HEK293 (cell line): Measurements from ENCODE around the gene RAB7B.

Experiments
- HOXA7 ChIP-seq: sonication (generic); formaldehyde crosslinking; IDR thresholded peaks from 2 replicates; pipeline ENCODE4 v1.8.1; 2022; ENCODE audit warnings: missing genetic modification reagents, borderline replicate concordance
- TCF7L2 ChIP-seq: IDR thresholded peaks from 2 replicates; pipeline ENCODE4 v1.6.1; 2011; ENCODE audit warnings: low read depth, mild to moderate bottlenecking, inconsistent platforms, low read length, moderate library complexity, borderline replicate concordance
- ZBTB7A ChIP-seq: fragments of 450-650 bp; formaldehyde crosslinking; IDR thresholded peaks from 2 replicates; pipeline ENCODE4 v1.5.1; 2016; ENCODE audit warnings: low read depth, missing biosample characterization, missing genetic modification characterization
- ZNF138 ChIP-seq: fragments of 450-650 bp; formaldehyde crosslinking; IDR thresholded peaks from 2 replicates; pipeline ENCODE4 v1.5.1; 2016; ENCODE audit warnings: missing biosample characterization, missing genetic modification characterization, borderline replicate concordance
- ZNF155 ChIP-seq: fragments of 450-650 bp; formaldehyde crosslinking; IDR thresholded peaks from 2 replicates; pipeline ENCODE4 v1.5.1; 2016; ENCODE audit warnings: missing biosample characterization, missing genetic modification characterization
- ZNF274 ChIP-seq, 2 experiments: fragments of 200-500 bp in 1 of 2; fragments of 450-650 bp in 1 of 2; sonication (Bioruptor generic) in 1 of 2; formaldehyde crosslinking in 1 of 2; IDR thresholded peaks; 2 replicates each; pipeline versions ENCODE4 v1.5.1 to v1.6.1; 2014 to 2016; ENCODE audit warnings: borderline replicate concordance in 1 of 2, inconsistent platforms in 1 of 2, low read length in 1 of 2, missing biosample characterization in 1 of 2, missing genetic modification characterization in 1 of 2
- ZNF701 ChIP-seq: fragments of 450-650 bp; formaldehyde crosslinking; IDR thresholded peaks from 2 replicates; pipeline ENCODE4 v1.5.1; 2016; ENCODE audit warnings: missing biosample characterization, missing genetic modification characterization
- TF ChIP-seq, protein P1 (sequence below): fragments of 450-650 bp; formaldehyde crosslinking; IDR thresholded peaks from 2 replicates; pipeline ENCODE4 v1.5.1; 2016; ENCODE audit warnings: missing biosample characterization, missing genetic modification characterization
- TF ChIP-seq, protein P2 (sequence below): fragments of 450-650 bp; formaldehyde crosslinking; IDR thresholded peaks from 2 replicates; pipeline ENCODE4 v1.5.1; 2016; ENCODE audit warnings: missing biosample characterization, missing genetic modification characterization, low read depth
- TF ChIP-seq, protein P3 (sequence below): fragments of 450-650 bp; formaldehyde crosslinking; IDR thresholded peaks from 2 replicates; pipeline ENCODE4 v1.5.1; 2016; ENCODE audit warnings: missing biosample characterization, missing genetic modification characterization, low read depth
- TF ChIP-seq, protein P4 (sequence below): fragments of 450-650 bp; formaldehyde crosslinking; IDR thresholded peaks from 2 replicates; pipeline ENCODE4 v1.5.1; 2016; ENCODE audit warnings: missing biosample characterization, missing genetic modification characterization

DNA sequence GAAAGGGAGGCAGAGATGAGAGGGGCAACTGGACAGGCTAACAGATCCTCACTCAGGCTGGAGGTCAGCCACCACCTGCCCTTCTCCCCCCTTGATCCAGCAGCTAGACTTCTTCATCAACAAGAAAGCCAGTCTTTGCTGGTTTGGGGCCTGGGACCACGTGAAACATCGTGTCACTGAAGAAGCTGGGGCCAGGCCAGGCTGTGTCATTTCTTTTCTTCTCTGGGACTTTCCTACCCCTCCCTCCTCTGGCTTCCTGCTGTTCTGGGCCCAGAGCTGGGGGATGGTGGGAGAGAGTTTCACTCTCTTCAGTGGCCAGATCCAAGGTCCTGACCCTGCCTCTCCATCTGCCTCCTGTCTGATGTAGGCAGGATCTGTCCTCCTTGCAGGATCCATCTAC lies 41.8 kb downstream of the RAB7B start:
- TF ChIP-seq, protein P1, sequence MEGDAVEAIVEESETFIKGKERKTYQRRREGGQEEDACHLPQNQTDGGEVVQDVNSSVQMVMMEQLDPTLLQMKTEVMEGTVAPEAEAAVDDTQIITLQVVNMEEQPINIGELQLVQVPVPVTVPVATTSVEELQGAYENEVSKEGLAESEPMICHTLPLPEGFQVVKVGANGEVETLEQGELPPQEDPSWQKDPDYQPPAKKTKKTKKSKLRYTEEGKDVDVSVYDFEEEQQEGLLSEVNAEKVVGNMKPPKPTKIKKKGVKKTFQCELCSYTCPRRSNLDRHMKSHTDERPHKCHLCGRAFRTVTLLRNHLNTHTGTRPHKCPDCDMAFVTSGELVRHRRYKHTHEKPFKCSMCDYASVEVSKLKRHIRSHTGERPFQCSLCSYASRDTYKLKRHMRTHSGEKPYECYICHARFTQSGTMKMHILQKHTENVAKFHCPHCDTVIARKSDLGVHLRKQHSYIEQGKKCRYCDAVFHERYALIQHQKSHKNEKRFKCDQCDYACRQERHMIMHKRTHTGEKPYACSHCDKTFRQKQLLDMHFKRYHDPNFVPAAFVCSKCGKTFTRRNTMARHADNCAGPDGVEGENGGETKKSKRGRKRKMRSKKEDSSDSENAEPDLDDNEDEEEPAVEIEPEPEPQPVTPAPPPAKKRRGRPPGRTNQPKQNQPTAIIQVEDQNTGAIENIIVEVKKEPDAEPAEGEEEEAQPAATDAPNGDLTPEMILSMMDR (tag by site-specific recombination) = no peak
- TF ChIP-seq ZNF701 (tag by site-specific recombination) = no peak
- TF ChIP-seq, protein P2, sequence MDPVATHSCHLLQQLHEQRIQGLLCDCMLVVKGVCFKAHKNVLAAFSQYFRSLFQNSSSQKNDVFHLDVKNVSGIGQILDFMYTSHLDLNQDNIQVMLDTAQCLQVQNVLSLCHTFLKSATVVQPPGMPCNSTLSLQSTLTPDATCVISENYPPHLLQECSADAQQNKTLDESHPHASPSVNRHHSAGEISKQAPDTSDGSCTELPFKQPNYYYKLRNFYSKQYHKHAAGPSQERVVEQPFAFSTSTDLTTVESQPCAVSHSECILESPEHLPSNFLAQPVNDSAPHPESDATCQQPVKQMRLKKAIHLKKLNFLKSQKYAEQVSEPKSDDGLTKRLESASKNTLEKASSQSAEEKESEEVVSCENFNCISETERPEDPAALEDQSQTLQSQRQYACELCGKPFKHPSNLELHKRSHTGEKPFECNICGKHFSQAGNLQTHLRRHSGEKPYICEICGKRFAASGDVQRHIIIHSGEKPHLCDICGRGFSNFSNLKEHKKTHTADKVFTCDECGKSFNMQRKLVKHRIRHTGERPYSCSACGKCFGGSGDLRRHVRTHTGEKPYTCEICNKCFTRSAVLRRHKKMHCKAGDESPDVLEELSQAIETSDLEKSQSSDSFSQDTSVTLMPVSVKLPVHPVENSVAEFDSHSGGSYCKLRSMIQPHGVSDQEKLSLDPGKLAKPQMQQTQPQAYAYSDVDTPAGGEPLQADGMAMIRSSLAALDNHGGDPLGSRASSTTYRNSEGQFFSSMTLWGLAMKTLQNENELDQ (tag by site-specific recombination) = no peak
- no peak for TF ChIP-seq ZNF274 (IDR thresholded peaks at IDR 0.05; ENCODE audit: low read length)
- no peak for TF ChIP-seq ZNF274 (tag by site-specific recombination; IDR thresholded peaks at IDR 0.05; ENCODE audit: borderline replicate concordance)
- TF ChIP-seq, protein P3, sequence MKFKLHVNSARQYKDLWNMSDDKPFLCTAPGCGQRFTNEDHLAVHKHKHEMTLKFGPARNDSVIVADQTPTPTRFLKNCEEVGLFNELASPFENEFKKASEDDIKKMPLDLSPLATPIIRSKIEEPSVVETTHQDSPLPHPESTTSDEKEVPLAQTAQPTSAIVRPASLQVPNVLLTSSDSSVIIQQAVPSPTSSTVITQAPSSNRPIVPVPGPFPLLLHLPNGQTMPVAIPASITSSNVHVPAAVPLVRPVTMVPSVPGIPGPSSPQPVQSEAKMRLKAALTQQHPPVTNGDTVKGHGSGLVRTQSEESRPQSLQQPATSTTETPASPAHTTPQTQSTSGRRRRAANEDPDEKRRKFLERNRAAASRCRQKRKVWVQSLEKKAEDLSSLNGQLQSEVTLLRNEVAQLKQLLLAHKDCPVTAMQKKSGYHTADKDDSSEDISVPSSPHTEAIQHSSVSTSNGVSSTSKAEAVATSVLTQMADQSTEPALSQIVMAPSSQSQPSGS = no peak
- TF ChIP-seq, protein P4, sequence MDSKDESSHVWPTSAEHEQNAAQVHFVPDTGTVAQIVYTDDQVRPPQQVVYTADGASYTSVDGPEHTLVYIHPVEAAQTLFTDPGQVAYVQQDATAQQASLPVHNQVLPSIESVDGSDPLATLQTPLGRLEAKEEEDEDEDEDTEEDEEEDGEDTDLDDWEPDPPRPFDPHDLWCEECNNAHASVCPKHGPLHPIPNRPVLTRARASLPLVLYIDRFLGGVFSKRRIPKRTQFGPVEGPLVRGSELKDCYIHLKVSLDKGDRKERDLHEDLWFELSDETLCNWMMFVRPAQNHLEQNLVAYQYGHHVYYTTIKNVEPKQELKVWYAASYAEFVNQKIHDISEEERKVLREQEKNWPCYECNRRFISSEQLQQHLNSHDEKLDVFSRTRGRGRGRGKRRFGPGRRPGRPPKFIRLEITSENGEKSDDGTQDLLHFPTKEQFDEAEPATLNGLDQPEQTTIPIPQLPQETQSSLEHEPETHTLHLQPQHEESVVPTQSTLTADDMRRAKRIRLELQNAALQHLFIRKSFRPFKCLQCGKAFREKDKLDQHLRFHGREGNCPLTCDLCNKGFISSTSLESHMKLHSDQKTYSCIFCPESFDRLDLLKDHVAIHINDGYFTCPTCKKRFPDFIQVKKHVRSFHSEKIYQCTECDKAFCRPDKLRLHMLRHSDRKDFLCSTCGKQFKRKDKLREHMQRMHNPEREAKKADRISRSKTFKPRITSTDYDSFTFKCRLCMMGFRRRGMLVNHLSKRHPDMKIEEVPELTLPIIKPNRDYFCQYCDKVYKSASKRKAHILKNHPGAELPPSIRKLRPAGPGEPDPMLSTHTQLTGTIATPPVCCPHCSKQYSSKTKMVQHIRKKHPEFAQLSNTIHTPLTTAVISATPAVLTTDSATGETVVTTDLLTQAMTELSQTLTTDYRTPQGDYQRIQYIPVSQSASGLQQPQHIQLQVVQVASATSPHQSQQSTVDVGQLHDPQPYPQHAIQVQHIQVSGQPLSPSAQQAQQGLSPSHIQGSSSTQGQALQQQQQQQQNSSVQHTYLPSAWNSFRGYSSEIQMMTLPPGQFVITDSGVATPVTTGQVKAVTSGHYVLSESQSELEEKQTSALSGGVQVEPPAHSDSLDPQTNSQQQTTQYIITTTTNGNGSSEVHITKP (tag by site-specific recombination) = 0 out of 2 replicates have a peak, but pooled peaks have one; percentile 16
- no peak for TF ChIP-seq ZNF138 (tag by site-specific recombination)
- TF ChIP-seq ZBTB7A = no peak
- no peak for TF ChIP-seq TCF7L2
- no peak for TF ChIP-seq ZNF155 (tag by site-specific recombination)
- no peak for TF ChIP-seq HOXA7 (CRISPR knock-in tag)
